ENCODE results near the gene CD53.

CD53 gene

GRCh38 chr1:110876748-110877341 is 3.9 kb downstream of the CD53 start:
- no peak for DNase-seq

DNA sequence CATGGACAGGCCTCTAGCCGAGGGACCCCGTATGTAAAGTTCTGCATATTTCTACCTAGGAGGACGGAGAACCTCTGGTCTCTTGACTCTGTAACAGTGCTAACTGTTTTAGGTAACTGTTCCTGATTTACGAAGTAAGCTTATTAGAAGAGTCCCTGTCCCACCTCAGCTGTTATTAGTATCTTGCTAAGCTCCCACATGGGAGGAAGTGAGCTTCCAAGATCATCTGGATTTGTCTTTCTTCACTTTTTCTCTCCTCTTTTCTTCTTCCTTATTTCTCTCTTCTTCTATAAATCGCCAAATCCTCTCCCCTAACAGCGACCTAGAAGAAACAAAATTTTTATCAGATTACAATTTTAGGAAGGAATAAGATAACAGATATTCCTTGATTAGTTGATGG is 4.4 kb downstream of the CD53 start:
- DNase-seq: no peak

GRCh38 chr1:110877776-110878175 is 4.8 kb downstream of the CD53 start:
- no peak for DNase-seq

DNA sequence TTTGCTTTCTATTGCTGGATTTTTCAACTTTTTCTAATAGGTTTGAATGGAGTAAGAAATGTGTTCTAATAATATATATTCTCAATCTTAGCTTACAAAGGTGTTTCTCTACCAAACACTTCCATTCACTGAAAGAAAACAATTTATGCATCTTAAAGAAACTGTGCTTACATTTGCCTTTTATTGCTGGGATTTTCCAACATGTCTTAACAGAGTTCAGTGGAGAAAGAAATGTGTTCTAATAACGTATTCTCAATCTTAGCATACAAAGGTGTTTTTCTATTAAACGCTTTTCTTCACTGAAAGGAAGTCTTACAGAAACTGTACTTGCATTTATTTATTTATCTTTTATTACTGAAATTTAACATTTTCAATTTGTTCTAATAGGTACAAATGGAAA is 5.6 kb downstream of the CD53 start:
- no peak for DNase-seq

DNA sequence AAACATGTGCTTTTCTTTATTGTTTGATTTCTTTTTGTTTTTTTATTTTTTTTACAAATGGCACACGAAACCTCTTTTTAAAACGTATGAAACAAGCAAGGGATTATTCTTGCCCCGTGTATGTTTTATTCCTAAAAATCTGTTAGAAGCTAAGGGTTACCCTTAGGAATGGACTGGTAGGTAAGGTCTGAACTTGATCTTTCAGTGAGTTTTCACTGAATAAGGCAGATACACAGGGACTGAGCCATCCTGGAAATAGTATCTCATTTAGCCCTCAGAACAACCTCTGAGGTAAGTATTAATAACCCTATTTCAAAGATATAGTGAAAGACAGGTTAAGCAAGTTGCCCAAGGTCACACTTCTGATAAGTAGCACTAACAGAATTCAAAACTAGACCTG is 6.0 kb downstream of the CD53 start:
- no peak for DNase-seq

DNA sequence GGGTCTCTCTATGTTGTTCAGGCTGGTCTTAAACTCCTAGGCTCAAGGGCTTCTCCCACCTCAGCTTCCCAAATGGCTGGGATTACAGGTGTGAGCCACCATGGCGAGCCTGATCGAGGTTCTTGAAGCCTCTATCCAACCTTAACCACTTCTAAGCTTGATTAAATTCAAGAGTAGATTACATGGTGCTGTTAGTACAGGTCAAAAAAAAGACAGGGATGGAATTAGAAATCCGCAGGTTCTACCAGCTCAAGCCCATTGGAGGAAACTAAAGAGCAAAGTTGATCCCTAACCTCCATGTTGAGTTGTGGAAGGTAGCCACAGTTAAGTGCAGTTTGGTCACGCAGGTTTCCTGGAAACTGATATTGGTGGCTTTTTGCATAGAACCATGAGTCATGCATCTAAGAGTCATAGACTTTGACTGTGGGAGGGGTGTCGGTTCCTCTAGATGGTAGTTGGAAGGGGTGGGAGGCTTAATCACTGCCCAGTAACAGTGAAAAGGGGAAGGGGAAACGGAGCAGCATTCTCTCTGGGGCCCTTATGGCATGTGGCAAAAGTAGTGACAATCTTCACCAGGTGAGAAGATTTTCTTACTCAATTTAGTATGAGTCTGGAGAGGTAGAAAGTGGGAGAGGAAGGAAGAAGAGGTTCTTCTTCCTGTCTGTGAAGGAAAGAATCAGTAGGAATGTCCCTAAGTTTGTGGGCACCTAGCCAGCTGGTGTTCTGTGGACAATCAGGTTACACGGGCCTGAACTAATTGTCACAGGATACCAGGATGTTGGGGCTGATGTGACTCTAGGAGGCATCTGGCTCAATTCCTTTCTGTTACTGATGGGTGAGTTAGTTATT is 7.0 kb downstream of the CD53 start:
- DNase-seq: no peak

DNA sequence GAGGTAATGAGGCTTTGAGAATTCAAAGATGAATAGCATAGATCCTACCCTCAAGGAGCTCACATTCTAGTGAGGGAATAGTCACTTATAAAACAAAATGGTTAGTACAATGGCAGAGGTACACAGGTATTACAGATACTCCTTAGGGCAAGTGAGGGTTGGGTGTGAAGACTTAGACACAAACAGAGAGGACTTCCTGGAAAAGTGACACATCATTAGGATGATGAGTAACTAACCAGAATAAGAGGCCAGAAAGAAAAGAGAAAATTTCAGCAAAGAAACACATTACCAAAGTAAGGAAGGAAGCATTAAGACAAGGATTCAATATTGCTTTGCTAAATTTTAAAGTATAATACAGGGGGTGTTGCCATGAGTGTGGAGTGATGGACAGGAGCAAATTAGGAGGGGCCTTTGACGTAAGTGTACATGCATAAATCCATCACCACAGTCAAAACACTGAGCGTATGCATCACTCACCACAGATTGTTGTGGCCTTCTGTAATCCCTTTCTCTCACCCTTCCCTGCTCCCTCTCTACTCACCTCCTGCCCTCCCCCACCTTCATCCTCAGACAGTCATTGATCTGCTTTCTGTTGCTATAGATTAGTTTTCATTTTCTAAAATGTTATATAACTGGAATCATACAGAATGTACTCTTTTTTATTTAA is 7.9 kb downstream of the CD53 start:
- DNase-seq: no peak

DNA sequence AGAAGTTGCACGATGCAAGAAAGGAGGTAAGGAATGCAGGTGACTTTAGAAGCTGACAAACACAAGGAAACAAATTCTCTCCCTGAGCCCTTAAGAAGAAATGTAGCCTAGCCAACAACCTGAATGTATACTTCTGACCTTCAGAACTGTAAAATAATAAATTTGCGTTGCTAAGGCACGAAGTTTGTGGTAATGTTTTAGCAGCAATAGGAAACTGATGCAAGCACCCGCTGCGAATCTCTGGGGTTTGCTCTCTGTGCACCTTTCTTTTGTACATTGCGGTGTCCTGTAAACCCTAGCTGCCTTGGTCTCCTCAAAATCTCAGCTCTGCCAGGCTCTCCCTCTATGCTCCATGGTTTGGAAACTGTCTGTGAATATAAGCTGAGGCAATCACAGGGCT is 15.1 kb downstream of the CD53 start:
- no peak for DNase-seq

GRCh38 chr1:110888641-110889040 is 15.7 kb downstream of the CD53 start:
- DNase-seq: no peak

GRCh38 chr1:110890474-110891196 is 17.7 kb downstream of the CD53 start:
- DNase-seq: no peak

DNA sequence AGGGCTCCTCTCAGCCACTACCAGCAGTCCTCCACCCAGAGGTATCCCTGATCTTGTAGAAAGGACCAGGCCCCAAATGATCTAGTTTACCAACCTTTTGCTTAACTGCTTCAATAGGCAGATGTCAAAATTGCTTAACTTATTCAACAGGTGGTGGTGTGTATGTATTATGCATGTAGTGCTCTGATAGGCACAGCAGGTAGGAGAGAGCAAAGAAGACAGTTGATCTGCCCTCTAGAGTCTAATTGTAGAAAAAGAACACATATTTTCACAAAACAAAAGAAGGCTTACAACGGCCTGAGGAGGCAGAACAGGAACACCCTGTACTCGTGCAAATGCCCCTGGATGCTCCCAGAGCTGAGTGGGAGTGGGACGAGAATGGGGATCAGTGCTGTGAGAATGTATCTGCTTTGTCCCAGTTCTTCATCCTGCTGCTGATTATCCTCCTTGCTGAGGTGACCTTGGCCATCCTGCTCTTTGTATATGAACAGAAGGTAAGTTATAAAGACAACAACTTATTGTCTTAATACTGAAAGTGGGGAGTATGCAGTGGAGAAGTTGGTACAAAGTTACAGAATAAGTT is 21.1 kb downstream of the CD53 start:
- no peak for DNase-seq

- no peak for DNase-seq
Measured at GRCh38 chr1:110896090-110896489, 23.1 kb downstream of the CD53 start.

- no peak for DNase-seq
Measured at GRCh38 chr1:110897681-110898080, 24.7 kb downstream of the CD53 start.

GRCh38 chr1:110898734-110899457 is 25.9 kb downstream of the CD53 start:
- DNase-seq: no peak

GRCh38 chr1:110899458-110899843 is 26.5 kb downstream of the CD53 start:
- no peak for DNase-seq

DNA sequence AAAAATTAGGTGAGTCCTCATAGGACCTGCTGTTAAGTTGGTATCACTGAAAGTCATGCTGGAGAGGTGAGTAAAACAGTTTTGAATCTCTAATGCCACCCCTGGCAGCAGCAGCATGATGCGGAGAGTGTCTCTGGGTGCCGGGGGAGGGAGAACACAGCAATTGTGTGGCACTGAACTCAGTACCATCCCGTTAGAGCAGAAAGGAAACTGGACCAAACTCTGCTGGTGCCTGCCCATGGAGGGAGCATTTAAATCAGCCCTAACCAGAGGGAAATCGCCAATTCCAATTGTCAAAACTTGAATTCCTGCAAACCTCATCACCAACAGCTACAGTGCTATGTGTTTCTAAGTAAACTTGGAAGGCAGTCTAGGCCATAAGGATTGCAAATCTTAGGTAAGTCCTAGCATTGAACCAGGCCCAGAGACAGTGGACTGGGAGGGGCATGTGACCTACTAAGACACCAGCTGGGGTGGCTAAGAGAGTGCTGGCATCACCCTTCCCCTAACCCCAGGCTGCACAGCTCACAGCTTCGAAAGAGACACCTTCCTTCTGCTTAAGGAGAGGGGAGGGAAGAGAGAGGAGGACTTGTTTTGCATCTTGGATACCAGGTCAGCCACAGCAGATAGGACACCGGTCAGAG is 30.0 kb downstream of the CD53 start:
- DNase-seq: no peak

GRCh38 chr1:110903853-110904500 is 31.0 kb downstream of the CD53 start:
- DNase-seq: no peak

DNA sequence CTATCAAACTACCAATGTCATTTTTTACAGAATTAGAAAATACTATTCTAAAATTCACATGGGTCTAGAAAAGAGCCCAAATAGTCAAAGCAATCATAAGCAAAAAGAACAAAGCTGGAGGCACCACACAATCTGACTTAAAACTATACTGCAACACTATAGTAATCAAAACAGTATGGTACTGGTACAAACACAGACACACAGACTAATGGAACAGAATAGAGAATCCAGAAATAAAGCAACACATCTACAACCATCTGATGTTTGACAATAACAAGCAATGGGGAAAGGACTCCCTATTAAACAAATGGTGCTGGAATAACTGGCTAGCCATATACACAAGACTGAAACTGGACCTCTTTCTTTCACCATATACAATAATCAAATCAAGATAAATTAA is 39.8 kb downstream of the CD53 start:
- DNase-seq: no peak

- DNase-seq: no peak
Measured at GRCh38 chr1:110914676-110915075, 41.7 kb downstream of the CD53 start.

- DNase-seq: no peak
Measured at GRCh38 chr1:110915804-110916203, 42.9 kb downstream of the CD53 start.

GRCh38 chr1:110916274-110916668 is 43.3 kb downstream of the CD53 start:
- no peak for DNase-seq

Data from fibroblast of skin of abdomen (primary cell).